Activated CD8-positive, alpha-beta T cell treated with anti-CD3 and anti-CD28 coated beads for 36 hours (primary cell): ENCODE measurements around the gene MAST4. TPM values are rescaled to one million over a fixed set of nuclear protein-coding genes. Genes with fewer than 3 reads are reported as not detected.

Experiments used
- ATAC-seq: fragments of 200-7000 bp; cut with Tn5 transposase; one replicate; pipeline ENCODE4 v1.10.0; 2021; ENCODE audit warnings: mild to moderate bottlenecking, moderate library complexity
- CTCF ChIA-PET: fragments of 350-600 bp; sonication (Branson Sonifier 250); formaldehyde crosslinking; loops from one replicate; lab custom pipeline; 2021; ENCODE audit warnings: antibody characterized with exemption; lab: Charles Lee
- POLR2A ChIA-PET: fragments of 350-600 bp; sonication (Branson Sonifier 250); formaldehyde crosslinking; loops from one replicate; lab custom pipeline; 2021; ENCODE audit warnings: antibody characterized with exemption; lab: Charles Lee
- DNase-seq: peaks from one replicate; pipeline ENCODE4 v3.0.0-alpha.2; 2020
- H3K27ac Mint-ChIP-seq: one replicate; pipeline ENCODE4 v1.8.0; 2021; ENCODE audit warnings: mild to moderate bottlenecking, mixed read lengths
- H3K27me3 Mint-ChIP-seq: one replicate; pipeline ENCODE4 v1.8.0; 2021; ENCODE audit warnings: mixed read lengths
- H3K36me3 Mint-ChIP-seq: one replicate; pipeline ENCODE4 v1.8.0; 2021; ENCODE audit warnings: low read depth, mixed read lengths
- H3K4me1 Mint-ChIP-seq: one replicate; pipeline ENCODE4 v1.8.0; 2021; ENCODE audit warnings: low read depth, mixed read lengths
- H3K4me3 Mint-ChIP-seq: one replicate; pipeline ENCODE4 v1.8.0; 2021; ENCODE audit warnings: mild to moderate bottlenecking, moderate library complexity, mixed read lengths
- H3K9me3 Mint-ChIP-seq: one replicate; pipeline ENCODE4 v1.8.0; 2021; ENCODE audit warnings: mixed read lengths
- CTCF ChIP-seq: fragments of 200-600 bp; IDR thresholded peaks from one replicate; pipeline ENCODE4 v1.8.0; 2022; ENCODE audit warnings: antibody characterized with exemption, mild to moderate bottlenecking
- intact Hi-C: fragments of 100-400 bp; cut with micrococcal nuclease; formaldehyde crosslinking; loops from one replicate; pipeline ENCODE4 v1.10.0; 2022
- total RNA-seq, 2 experiments: library from RNA; stranded (reverse); gene quantifications; one replicate each; pipeline ENCODE4 v1.2.3, GENCODE V29; 2021

MAST4 gene
- total RNA-seq, 2 experiments from 2014 or later = 7.6 to 10.0 TPM

GRCh38 chr5:66565878-66566277 lies 30.3 kb upstream of the MAST4 start:
- Mint-ChIP-seq H3K4me3 (no peak overlapping the region), H3K9me3 (no peaks in the 10 kb centered on the region), H3K27me3 (no peaks in the 10 kb centered on the region), H3K36me3 (no peaks in the 10 kb centered on the region), H3K4me1 (no peaks in the 10 kb centered on the region), H3K27ac (no peak overlapping the region)
- ChIA-PET CTCF (no interaction called here), POLR2A (no interaction called here)
- no peak for DNase-seq
- TF ChIP-seq CTCF = no peak
- intact Hi-C loops = loop anchor here (1.0 kb wide), 1 partner anchor 24 kb away; no protein-coding TSS in a partner anchor
- ATAC-seq = no peak

- Mint-ChIP-seq H3K27ac (no peak overlapping the region), H3K27me3 (no peaks in the 10 kb centered on the region), H3K36me3 (no peaks in the 10 kb centered on the region), H3K9me3 (no peaks in the 10 kb centered on the region), H3K4me3 (no peak overlapping the region), H3K4me1 (no peaks in the 10 kb centered on the region)
- ChIA-PET POLR2A (no interaction called here), CTCF (no interaction called here)
- intact Hi-C loops = no loop called here
- no peak for TF ChIP-seq CTCF
- ATAC-seq (no peak), DNase-seq (no peak)
Measured at GRCh38 chr5:66567474-66567873, 28.7 kb upstream of the MAST4 start.

GRCh38 chr5:66570201-66570600 lies 26.0 kb upstream of the MAST4 start:
- Mint-ChIP-seq H3K36me3 (no peaks in the 10 kb centered on the region), H3K4me3 (no peak overlapping the region), H3K9me3 (no peaks in the 10 kb centered on the region), H3K4me1 (no peaks in the 10 kb centered on the region), H3K27ac (no peak overlapping the region), H3K27me3 (peaks cover 4% of the 10 kb centered on the region)
- ATAC-seq = no peak
- ChIA-PET POLR2A (no interaction called here), CTCF (no interaction called here)
- TF ChIP-seq CTCF = no peak
- DNase-seq = no peak
- intact Hi-C loops = no loop called here

GRCh38 chr5:66573733-66574132 lies 22.5 kb upstream of the MAST4 start:
- Mint-ChIP-seq H3K36me3 (no peaks in the 10 kb centered on the region), H3K27ac (no peak overlapping the region), H3K9me3 (no peaks in the 10 kb centered on the region), H3K27me3 (peaks cover 7% of the 10 kb centered on the region), H3K4me1 (no peaks in the 10 kb centered on the region), H3K4me3 (no peak overlapping the region)
- intact Hi-C loops = no loop called here
- ATAC-seq (no peak), DNase-seq (no peak)
- ChIA-PET POLR2A (no interaction called here), CTCF (no interaction called here)
- no peak for TF ChIP-seq CTCF

- H3K9me3 Mint-ChIP-seq = no peaks in the 10 kb centered on the region
- TF ChIP-seq CTCF = no peak
- peaks cover 15% of the 10 kb centered on the region for H3K27me3 Mint-ChIP-seq
- no peak overlapping the region for H3K27ac Mint-ChIP-seq
- CTCF ChIA-PET = no interaction called here
- H3K4me1 Mint-ChIP-seq = no peaks in the 10 kb centered on the region
- intact Hi-C loops = no loop called here
- no peak overlapping the region for H3K4me3 Mint-ChIP-seq
- DNase-seq (no peak), ATAC-seq (no peak)
- POLR2A ChIA-PET = no interaction called here
- no peaks in the 10 kb centered on the region for H3K36me3 Mint-ChIP-seq
Measured at GRCh38 chr5:66582499-66583165, 13.6 kb upstream of the MAST4 start.
